Gastroesophageal sphincter (tissue), 4 donors: ENCODE measurements around the gene CYFIP2. TPM values are rescaled to one million over a fixed set of nuclear protein-coding genes. Genes with fewer than 3 reads are reported as not detected.

Source experiments
- ATAC-seq: fragments of 150-250 bp; one replicate; pipeline ENCODE4 v1.9.1; 2016; ENCODE audit warnings: mild to moderate bottlenecking, moderate library complexity
- H3K27ac ChIP-seq, 4 donors: fragments of 200-600 bp; sonication (generic) in 3 of 4; 1 replicate in 3 of 4; 2 replicates in 1 of 4; pipeline ENCODE4 v1.5.1; 2016 to 2019
- H3K27me3 ChIP-seq: fragments of 200-600 bp; sonication (generic); one replicate; pipeline ENCODE4 v1.5.1; 2019
- H3K36me3 ChIP-seq, 2 donors: fragments of 200-600 bp; sonication (generic); one replicate each; pipeline ENCODE4 v1.5.1; 2019; ENCODE audit warnings: control low read depth in 1 of 2
- H3K4me1 ChIP-seq, 3 donors: fragments of 200-600 bp; sonication (generic); 1 replicate in 2 of 3; 2 replicates in 1 of 3; pipeline ENCODE4 v1.5.1; 2016 to 2019; ENCODE audit warnings: control low read depth in 2 of 3
- H3K4me3 ChIP-seq, 2 donors: fragments of 200-600 bp; sonication (generic); one replicate each; pipeline ENCODE4 v1.5.1; 2019; ENCODE audit warnings: mild to moderate bottlenecking in 1 of 2, moderate library complexity in 1 of 2
- H3K9me3 ChIP-seq, 3 donors: fragments of 200-600 bp; sonication (generic); one replicate each; pipeline ENCODE4 v1.5.1; 2017 to 2019; ENCODE audit warnings: control low read depth in 2 of 3
- CTCF ChIP-seq, 4 experiments: fragments of 200-600 bp in 2 of 4; fragments of 450-650 bp in 2 of 4; sonication (generic) in 1 of 4; IDR thresholded peaks; one replicate each; pipeline ENCODE4 v1.5.1; 2017 to 2019; ENCODE audit warnings: antibody characterized with exemption in 4 of 4, mild to moderate bottlenecking in 2 of 4, moderate library complexity in 2 of 4
- EP300 ChIP-seq: sonication (generic); formaldehyde crosslinking; IDR thresholded peaks from one replicate; pipeline ENCODE4 v1.6.1; 2017; ENCODE audit warnings: antibody characterized with exemption, mild to moderate bottlenecking
- POLR2A ChIP-seq, 2 donors: fragments of 450-650 bp; IDR thresholded peaks; one replicate each; pipeline ENCODE4 v1.6.1; 2017; ENCODE audit warnings: antibody characterized with exemption in 2 of 2, mild to moderate bottlenecking in 2 of 2, moderate library complexity in 1 of 2
- POLR2AphosphoS5 ChIP-seq: sonication (generic); formaldehyde crosslinking; IDR thresholded peaks from one replicate; pipeline ENCODE4 v1.6.1; 2017; ENCODE audit warnings: antibody characterized with exemption
- WGBS, 2 donors: methylation state at CpG; one replicate each; pipeline ENCODE4 v1.1.5; 2018; ENCODE audit warnings: low coverage in 1 of 2; 5-methylcytosine and 5-hydroxymethylcytosine counted together
- total RNA-seq, 4 donors: library from RNA; depleted of rRNA; stranded (reverse); fragments of >200 nt; gene quantifications; one replicate each; pipeline ENCODE4 v1.1.0, GENCODE V29; 2016

Gene CYFIP2
- total RNA-seq, 4 donors from 2014 or later, result 13.7 to 50.6 (median 23.1) TPM

DNA sequence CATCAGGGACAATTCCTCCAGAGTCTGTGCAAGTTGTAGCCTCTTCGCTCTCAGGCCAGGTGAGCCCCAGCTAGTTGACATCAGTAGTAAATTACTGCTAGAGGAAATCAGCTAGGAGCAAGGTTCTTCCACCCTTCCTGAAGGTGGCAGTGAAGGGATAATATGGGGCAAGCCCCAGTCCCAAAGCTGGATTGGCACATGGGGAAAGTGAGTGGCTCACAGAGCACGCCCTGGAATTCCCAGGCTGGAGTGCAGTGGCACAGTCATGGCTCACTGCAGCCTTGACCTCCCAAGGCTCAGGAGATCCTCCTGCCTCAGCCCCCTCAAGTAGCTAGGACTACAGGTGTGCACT, 82.1 kb downstream of the CYFIP2 start:
- peaks cover 0 to 6% of the 10 kb centered on the region in 2 donors for H3K36me3 ChIP-seq
- TF ChIP-seq EP300 (no peak), POLR2AphosphoS5 (no peak), POLR2A (IDR thresholded peaks at IDR 0.05) (no peak), CTCF (IDR thresholded peaks at IDR 0.05) (no peak)
- H3K4me1 ChIP-seq, result no peaks in the 10 kb centered on the region
- H3K9me3 ChIP-seq, result no peaks in the 10 kb centered on the region
- no peak overlapping the region for H3K4me3 ChIP-seq
- 100% methylated on average over 1 of the region's 2 CpGs; no CpG with 5 or more reads in 1 of the 2 donors for WGBS, 2 donors
- H3K27me3 ChIP-seq, result no peaks in the 10 kb centered on the region
- H3K27ac ChIP-seq, result no peak overlapping the region
- ATAC-seq, result no peak

DNA sequence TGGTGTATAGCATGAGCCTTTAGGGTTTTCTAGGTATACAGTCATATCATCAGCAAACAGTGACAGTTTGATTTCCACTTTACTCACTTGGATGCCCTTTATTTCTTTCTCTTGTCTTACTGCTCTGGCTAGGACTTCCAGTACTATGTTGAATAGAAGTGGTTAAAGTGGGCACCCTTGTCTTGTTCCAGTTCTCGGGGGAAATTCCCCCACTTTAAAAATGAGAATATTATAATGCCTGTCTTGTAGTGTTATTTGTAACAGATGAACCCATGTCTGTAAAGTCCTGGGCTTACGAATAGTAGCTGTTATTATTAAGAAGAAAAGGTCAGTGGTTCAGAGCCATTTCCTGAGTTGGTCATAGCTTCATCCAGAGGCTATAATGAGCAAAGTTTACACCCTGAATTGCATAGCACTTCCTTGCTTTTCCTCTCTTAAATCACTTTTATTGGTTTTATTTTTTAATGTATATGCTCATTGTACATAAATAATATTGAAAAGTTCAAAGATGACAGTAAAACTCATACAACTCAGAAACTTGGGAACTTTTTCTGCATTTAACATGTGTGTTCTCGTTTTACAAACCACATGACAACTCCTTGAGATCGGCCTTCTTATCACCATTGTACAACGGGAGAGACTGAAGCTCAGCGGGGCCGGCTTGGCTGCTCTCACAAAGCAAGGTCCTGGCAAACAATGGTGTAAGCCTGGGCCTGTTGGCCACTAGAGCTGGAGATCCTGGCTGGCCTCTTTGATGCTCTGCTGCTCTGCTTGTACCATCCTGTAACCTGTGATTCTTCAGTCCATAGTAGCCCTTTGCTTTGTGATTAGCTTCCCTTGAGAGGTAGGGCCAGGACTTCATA, 85.2 kb downstream of the CYFIP2 start:
- H3K4me1 ChIP-seq, result no peaks in the 10 kb centered on the region
- no peak overlapping the region for H3K4me3 ChIP-seq
- 60 to 83% methylated on average over 1 to 7 of the region's 7 CpGs for WGBS, 2 donors
- ATAC-seq, result no peak
- TF ChIP-seq EP300 (no peak), CTCF (IDR thresholded peaks at IDR 0.05) (no peak)
- H3K9me3 ChIP-seq, result no peaks in the 10 kb centered on the region
- H3K27ac ChIP-seq, result no peak overlapping the region
- no peaks in the 10 kb centered on the region for H3K27me3 ChIP-seq
- H3K36me3 ChIP-seq, result peaks cover 0 to 6% of the 10 kb centered on the region in 2 donors

- Histone ChIP-seq H3K36me3 (peaks cover 0 to 6% of the 10 kb centered on the region in 2 donors), H3K27me3 (no peaks in the 10 kb centered on the region), H3K9me3 (no peaks in the 10 kb centered on the region), H3K4me3 (no peak overlapping the region), H3K27ac (no peak overlapping the region), H3K4me1 (no peaks in the 10 kb centered on the region)
- TF ChIP-seq POLR2AphosphoS5 (no peak), POLR2A (IDR thresholded peaks at IDR 0.05) (no peak), CTCF (IDR thresholded peaks at IDR 0.05) (no peak), EP300 (no peak)
- no peak for ATAC-seq
- no CpG with 5 or more reads among the region's 1 CpG for WGBS, 2 donors
Measured at GRCh38 chr5:157351802-157352092, 85.8 kb downstream of the CYFIP2 start.

DNA sequence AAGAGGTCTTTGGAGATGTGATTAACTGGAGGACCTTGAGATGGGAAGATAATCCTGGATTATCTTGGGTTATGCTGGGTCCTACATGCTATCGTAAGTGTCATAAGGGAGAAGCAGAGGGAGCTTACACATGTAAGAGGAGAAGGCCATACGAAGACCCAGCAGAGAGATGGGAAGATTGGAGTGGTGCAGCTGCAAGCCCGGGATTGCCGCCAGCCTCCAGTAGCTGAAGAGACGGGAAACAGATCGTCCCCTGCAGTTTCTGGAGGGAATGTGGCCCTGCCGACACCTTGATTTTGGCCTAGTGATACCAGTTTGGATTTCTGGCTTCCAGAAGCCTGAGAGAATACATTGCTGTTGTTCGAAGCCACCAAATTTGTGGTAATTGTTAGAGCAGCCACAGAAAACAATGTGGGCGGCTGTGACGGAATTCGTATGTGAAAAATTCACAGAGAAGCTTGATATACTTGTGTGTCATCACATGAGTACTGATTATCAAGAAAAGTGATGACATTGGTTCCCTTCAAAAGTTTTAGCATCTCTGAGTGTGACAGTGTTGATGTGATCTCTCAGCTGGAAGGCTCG, 86.9 kb downstream of the CYFIP2 start:
- no peak for TF ChIP-seq POLR2AphosphoS5
- no peak for TF ChIP-seq EP300
- no peak for TF ChIP-seq CTCF (IDR thresholded peaks at IDR 0.05)
- TF ChIP-seq POLR2A (IDR thresholded peaks at IDR 0.05), result no peak
- Histone ChIP-seq H3K4me3 (no peak overlapping the region), H3K27me3 (no peaks in the 10 kb centered on the region), H3K27ac (no peak overlapping the region), H3K9me3 (no peaks in the 10 kb centered on the region), H3K36me3 (peaks cover 0 to 6% of the 10 kb centered on the region in 2 donors), H3K4me1 (no peaks in the 10 kb centered on the region)
- WGBS, 2 donors, result 81 to 87% methylated on average over 9 of the region's 12 CpGs
- no peak for ATAC-seq

- ATAC-seq, result no peak
- TF ChIP-seq POLR2A (IDR thresholded peaks at IDR 0.05) (no peak), EP300 (no peak), CTCF (IDR thresholded peaks at IDR 0.05) (no peak), POLR2AphosphoS5 (no peak)
- Histone ChIP-seq H3K4me3 (no peak overlapping the region), H3K4me1 (no peaks in the 10 kb centered on the region), H3K27me3 (no peaks in the 10 kb centered on the region), H3K9me3 (no peaks in the 10 kb centered on the region), H3K36me3 (peaks cover 0 to 6% of the 10 kb centered on the region in 2 donors), H3K27ac (no peak overlapping the region)
- WGBS, 2 donors, result 62 to 70% methylated on average over 4 to 5 of the region's 5 CpGs
Measured at GRCh38 chr5:157354800-157355199, 88.9 kb downstream of the CYFIP2 start.
